Nephron progenitor cell (in vitro differentiated cells): ENCODE measurements around the gene ACIN1.

ENCODE experiments used
- DNase-seq: peaks from one replicate; pipeline ENCODE4 v3.0.0; 2021
- H3K27ac Mint-ChIP-seq: 2 replicates; pipeline ENCODE4 v1.8.0; 2021; ENCODE audit warnings: mild to moderate bottlenecking, moderate library complexity, mixed read lengths
- H3K27me3 Mint-ChIP-seq: 2 replicates; pipeline ENCODE4 v1.8.0; 2021; ENCODE audit warnings: mild to moderate bottlenecking, low read depth, mixed read lengths; ENCODE audit not compliant: poor library complexity
- H3K36me3 Mint-ChIP-seq: 2 replicates; pipeline ENCODE4 v1.8.0; 2021; ENCODE audit warnings: low read depth, mixed read lengths
- H3K4me1 Mint-ChIP-seq: 2 replicates; pipeline ENCODE4 v1.8.0; 2021; ENCODE audit warnings: mixed read lengths
- H3K4me3 Mint-ChIP-seq: 2 replicates; pipeline ENCODE4 v1.8.0; 2021; ENCODE audit warnings: mild to moderate bottlenecking, moderate library complexity, mixed read lengths
- H3K9me3 Mint-ChIP-seq: 2 replicates; pipeline ENCODE4 v1.8.0; 2021; ENCODE audit warnings: mild to moderate bottlenecking, moderate library complexity, mixed read lengths
- TF ChIP-seq, protein P1 (sequence below): fragments of 200-600 bp; sonication (generic); IDR thresholded peaks from 2 replicates; pipeline ENCODE4 v1.5.0; 2021; ENCODE audit warnings: antibody characterized with exemption

Gene ACIN1

DNA sequence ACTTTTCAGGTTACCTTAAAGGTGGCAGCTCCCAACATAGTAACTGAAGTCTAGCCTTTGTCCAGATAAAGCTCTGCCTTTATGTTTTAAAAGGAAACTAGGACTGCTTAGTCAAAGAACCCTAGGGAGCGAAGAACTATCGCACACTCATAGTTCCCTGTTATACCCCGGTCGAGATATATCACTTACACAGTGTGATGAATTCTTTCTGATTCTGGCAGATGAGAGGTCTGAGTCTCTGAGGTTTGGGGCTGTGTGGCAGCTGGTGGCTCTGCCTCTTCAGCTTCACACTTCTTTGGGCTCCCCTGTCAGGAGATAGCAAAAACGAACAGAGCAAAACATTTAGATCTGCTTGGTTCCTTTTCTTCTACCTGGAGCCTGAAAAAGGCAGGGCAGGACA lies 17.0 kb downstream of the ACIN1 start:
- peak overlapping the region; percentile 91 for H3K27ac Mint-ChIP-seq
- TF ChIP-seq, protein P1, sequence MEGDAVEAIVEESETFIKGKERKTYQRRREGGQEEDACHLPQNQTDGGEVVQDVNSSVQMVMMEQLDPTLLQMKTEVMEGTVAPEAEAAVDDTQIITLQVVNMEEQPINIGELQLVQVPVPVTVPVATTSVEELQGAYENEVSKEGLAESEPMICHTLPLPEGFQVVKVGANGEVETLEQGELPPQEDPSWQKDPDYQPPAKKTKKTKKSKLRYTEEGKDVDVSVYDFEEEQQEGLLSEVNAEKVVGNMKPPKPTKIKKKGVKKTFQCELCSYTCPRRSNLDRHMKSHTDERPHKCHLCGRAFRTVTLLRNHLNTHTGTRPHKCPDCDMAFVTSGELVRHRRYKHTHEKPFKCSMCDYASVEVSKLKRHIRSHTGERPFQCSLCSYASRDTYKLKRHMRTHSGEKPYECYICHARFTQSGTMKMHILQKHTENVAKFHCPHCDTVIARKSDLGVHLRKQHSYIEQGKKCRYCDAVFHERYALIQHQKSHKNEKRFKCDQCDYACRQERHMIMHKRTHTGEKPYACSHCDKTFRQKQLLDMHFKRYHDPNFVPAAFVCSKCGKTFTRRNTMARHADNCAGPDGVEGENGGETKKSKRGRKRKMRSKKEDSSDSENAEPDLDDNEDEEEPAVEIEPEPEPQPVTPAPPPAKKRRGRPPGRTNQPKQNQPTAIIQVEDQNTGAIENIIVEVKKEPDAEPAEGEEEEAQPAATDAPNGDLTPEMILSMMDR = no peak
- H3K9me3 Mint-ChIP-seq = no peaks in the 10 kb centered on the region
- peaks cover 65% of the 10 kb centered on the region for H3K36me3 Mint-ChIP-seq
- no peaks in the 10 kb centered on the region for H3K27me3 Mint-ChIP-seq
- DNase-seq = no peak
- H3K4me3 Mint-ChIP-seq = no peak overlapping the region
- peaks cover 7% of the 10 kb centered on the region for H3K4me1 Mint-ChIP-seq

DNA sequence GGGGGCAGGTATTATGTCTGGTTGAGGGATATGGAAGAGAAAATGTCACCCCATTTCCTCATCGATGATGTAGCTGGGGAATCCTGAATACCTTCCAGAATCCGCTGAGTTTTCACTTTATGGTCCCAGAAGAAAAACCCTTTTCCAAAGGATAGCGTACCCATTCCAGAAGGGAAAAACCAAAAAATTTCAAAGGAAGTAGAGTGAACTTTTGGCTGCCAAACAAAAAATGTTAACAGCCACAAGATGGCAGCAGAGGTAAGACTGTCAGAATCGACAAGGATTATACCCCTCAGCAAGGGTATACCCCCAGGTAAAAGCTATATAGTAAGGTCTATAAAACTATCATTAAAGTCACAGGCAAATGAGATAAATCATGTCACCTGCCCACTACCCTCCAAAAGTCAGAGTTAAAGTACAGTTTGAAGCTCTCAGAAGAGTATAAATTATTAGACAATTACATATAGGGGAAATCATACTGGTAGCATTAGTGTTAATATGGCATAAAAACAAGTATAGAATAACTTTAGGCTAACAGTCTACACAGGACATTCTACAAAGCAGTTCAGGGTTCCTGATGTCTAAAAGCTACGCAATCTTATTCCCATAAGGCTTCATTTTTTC lies 18.0 kb downstream of the ACIN1 start:
- DNase-seq = no peak
- Mint-ChIP-seq H3K4me3 (no peak overlapping the region), H3K27me3 (no peaks in the 10 kb centered on the region), H3K36me3 (peaks cover 74% of the 10 kb centered on the region), H3K9me3 (no peaks in the 10 kb centered on the region), H3K27ac (no peak overlapping the region), H3K4me1 (peaks cover 18% of the 10 kb centered on the region)
- TF ChIP-seq, protein P1 = peak; percentile 57

DNA sequence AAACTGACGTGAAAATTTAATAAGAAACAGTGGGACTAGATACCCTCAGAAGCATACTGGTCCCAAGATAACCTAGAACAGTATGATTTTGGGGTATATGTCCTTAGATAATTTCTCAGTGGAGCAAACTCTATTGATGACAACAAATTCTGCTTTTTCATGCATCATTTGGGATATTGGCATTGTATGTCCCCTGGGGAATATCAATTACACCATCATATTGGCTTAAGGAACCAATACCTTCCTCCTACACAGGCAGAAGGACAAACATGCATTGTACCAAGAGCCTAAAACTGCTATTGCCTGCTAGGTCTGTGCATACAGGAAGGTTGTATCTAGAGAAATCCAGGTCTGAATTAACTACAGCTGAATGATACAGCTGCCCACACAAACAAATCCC lies 20.0 kb downstream of the ACIN1 start:
- H3K9me3 Mint-ChIP-seq = no peaks in the 10 kb centered on the region
- peaks cover 33% of the 10 kb centered on the region for H3K4me1 Mint-ChIP-seq
- H3K27me3 Mint-ChIP-seq = no peaks in the 10 kb centered on the region
- DNase-seq = no peak
- TF ChIP-seq, protein P1 = no peak
- H3K4me3 Mint-ChIP-seq = no peak overlapping the region
- peaks cover 54% of the 10 kb centered on the region for H3K36me3 Mint-ChIP-seq
- no peak overlapping the region for H3K27ac Mint-ChIP-seq

DNA sequence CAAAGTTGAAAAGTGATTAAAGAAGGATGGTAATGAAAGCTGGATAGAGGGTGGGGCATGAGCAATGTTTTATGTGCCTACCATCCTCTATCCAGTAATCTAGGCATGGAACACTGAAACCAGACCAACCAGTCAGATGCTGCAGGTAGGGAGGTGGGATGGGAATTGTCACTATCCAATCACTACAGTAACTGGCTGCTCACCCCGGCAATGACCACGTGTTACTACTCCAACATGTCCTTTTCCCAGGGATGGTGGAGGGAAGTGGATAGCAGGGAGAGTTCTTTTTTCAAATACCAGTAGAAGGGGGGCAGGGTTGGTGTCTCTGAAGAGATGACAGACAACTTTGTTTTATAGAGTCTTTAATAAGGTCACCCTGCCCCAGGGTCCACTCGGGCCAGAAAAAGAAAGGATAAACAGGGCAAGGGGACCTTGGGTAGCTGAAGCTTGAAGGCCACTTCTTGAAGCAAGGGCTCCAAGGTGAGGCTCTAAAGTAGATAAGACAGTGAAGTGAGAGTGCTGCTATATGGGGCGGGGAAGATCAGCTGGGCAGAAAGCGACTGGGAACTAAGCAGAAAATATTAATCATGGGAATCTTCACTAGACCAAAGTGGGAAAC lies 22.9 kb downstream of the ACIN1 start:
- H3K27me3 Mint-ChIP-seq = no peaks in the 10 kb centered on the region
- peak overlapping the region; percentile 97 for H3K27ac Mint-ChIP-seq
- H3K4me1 Mint-ChIP-seq = peaks cover 54% of the 10 kb centered on the region
- TF ChIP-seq, protein P1 = no peak
- no peak for DNase-seq
- no peaks in the 10 kb centered on the region for H3K9me3 Mint-ChIP-seq
- peaks cover 47% of the 10 kb centered on the region for H3K36me3 Mint-ChIP-seq
- H3K4me3 Mint-ChIP-seq = peak overlapping the region; percentile 97

DNA sequence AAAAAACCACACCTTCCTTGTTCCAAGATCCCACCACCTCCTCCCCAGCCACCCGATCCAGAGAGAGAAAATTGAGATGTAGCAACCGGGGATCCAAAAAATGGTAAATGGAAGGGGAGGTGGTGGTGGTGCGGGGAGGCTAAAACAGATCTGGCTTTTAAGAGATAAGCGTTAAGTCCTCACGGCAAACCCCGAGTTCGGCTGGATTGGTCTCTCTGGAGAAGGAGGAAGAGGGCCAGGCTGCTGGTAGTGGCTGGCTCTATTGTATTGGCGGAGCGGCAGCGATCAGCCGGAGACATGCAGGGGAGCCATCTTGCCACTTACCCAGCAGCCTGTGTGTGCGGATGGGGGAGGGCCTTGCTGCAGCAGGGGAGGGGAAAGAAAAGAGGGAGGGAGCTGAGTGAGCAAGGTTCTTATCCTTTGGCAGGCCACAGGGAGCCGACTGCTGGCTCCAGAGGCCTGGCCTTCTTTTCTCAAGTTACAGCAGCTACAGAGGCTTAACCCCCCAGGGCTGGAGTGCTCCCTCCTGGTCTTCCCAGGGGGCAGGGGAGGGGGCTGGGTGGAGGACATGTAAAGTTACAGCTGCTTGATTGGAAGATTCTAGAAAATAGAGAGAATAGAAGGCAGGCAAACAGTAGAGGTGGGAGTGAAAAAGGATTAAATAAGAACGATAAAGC lies 23.6 kb downstream of the ACIN1 start:
- Mint-ChIP-seq H3K9me3 (no peaks in the 10 kb centered on the region), H3K27me3 (no peaks in the 10 kb centered on the region), H3K27ac (peak overlapping the region; percentile 97), H3K4me3 (peak overlapping the region; percentile 97), H3K4me1 (peaks cover 60% of the 10 kb centered on the region), H3K36me3 (peaks cover 52% of the 10 kb centered on the region)
- DNase-seq = peak; percentile 78
- TF ChIP-seq, protein P1 = no peak
